HL-60 (cell line): ENCODE results near the gene CCDC127.
A peak's percentile ranks its signal among the peaks of the same experiment; 100 is the strongest.

ENCODE experiments used
- DNase-seq, 2 experiments: peaks; one replicate each; pipeline ENCODE4 v3.0.0-alpha.2; 2010 to 2020; ENCODE audit warnings: low read depth in 1 of 2, low spot score in 1 of 2
- H3K27ac ChIP-seq: fragments of 250-450 bp; sonication (Bioruptor Pico); replicated peaks from 2 replicates; pipeline ENCODE4 v1.5.1; 2020; ENCODE audit warnings: mild to moderate bottlenecking, moderate library complexity
- H3K27me3 ChIP-seq: fragments of 250-450 bp; sonication (Bioruptor Pico); 2 replicates; pipeline ENCODE4 v1.5.1; 2021; ENCODE audit warnings: mild to moderate bottlenecking, moderate library complexity; ENCODE audit not compliant: insufficient read depth, poor library complexity, severe bottlenecking
- H3K4me3 ChIP-seq: replicated peaks from 2 replicates; pipeline ENCODE4 v1.5.1; 2011; ENCODE audit warnings: mild to moderate bottlenecking, control low read depth, low read length; ENCODE audit not compliant: insufficient read depth
- GABPA ChIP-seq: IDR thresholded peaks from 2 replicates; pipeline ENCODE4 v1.6.1; 2012; ENCODE audit warnings: low read depth
- POLR2AphosphoS5 ChIP-seq: IDR thresholded peaks from 2 replicates; pipeline ENCODE4 v1.6.1; 2012; ENCODE audit warnings: low read depth
- SPI1 ChIP-seq: IDR thresholded peaks from 2 replicates; pipeline ENCODE4 v1.6.1; 2012; ENCODE audit warnings: low read depth, mild to moderate bottlenecking, borderline replicate concordance
- TF ChIP-seq, protein P1 (sequence below): IDR thresholded peaks from one replicate; pipeline ENCODE4 v1.5.1; 2011; ENCODE audit warnings: low read length, control low read depth, inconsistent platforms; ENCODE audit not compliant: insufficient read depth
- TF ChIP-seq, protein P2 (sequence below): IDR thresholded peaks from 2 replicates; pipeline ENCODE4 v1.6.1; 2012; ENCODE audit warnings: low read depth; ENCODE audit not compliant: insufficient replicate concordance

The CCDC127 gene

DNA sequence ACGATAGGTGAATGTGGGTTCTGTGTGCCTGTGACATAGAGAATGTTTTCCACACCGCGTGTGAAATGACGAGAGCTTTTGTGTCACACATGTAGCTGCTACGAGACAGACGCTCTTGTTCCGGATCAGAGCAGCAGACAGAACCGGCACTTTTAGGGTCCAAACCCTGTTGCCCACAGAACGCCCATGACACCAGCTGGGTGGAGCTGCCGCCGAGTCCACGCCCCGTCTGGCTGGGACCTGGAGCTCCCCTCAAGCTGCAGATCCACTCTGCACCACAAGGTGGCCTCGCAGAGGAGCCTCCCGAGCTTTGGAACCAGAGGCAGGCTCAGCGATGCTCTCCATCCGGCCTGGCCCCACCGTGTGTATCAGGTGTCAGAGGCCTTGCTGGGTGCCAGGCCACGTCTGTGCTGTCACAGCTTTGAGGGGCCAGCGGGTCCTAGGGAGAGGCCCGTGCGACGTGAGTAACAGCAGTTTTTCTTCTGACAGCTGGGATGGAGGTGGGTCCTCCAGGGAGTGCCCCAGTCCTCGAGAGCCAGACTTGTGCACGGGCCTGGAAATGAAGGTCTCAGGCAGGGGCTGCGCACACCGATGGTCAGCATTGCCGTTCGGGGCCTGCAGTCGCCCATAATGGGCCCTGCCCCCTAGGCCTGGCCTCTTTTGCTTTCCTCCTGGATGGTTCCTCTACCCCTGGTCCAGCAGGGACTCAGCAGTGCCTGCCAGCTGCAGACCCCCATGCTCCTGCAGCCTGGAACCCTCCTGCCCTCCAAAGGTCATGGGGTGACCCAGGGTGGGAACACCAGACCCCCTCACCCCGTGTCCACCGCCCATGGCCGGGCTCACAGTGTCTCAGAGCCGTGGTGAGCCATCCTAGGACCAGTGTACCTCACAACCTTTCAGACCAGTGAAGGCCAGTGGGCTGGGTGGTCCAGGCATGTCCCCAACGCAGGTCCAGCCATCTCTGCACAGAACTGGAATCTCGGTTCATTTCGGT, 29.2 kb downstream of the CCDC127 start:
- DNase-seq: peak; percentile 51 to 77
- Histone ChIP-seq H3K4me3 (no peak overlapping the region), H3K27me3 (no peaks in the 10 kb centered on the region), H3K27ac (no peak overlapping the region)
- TF ChIP-seq, protein P1, sequence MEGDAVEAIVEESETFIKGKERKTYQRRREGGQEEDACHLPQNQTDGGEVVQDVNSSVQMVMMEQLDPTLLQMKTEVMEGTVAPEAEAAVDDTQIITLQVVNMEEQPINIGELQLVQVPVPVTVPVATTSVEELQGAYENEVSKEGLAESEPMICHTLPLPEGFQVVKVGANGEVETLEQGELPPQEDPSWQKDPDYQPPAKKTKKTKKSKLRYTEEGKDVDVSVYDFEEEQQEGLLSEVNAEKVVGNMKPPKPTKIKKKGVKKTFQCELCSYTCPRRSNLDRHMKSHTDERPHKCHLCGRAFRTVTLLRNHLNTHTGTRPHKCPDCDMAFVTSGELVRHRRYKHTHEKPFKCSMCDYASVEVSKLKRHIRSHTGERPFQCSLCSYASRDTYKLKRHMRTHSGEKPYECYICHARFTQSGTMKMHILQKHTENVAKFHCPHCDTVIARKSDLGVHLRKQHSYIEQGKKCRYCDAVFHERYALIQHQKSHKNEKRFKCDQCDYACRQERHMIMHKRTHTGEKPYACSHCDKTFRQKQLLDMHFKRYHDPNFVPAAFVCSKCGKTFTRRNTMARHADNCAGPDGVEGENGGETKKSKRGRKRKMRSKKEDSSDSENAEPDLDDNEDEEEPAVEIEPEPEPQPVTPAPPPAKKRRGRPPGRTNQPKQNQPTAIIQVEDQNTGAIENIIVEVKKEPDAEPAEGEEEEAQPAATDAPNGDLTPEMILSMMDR: peak; percentile 84
- TF ChIP-seq SPI1: no peak
- TF ChIP-seq, protein P2, sequence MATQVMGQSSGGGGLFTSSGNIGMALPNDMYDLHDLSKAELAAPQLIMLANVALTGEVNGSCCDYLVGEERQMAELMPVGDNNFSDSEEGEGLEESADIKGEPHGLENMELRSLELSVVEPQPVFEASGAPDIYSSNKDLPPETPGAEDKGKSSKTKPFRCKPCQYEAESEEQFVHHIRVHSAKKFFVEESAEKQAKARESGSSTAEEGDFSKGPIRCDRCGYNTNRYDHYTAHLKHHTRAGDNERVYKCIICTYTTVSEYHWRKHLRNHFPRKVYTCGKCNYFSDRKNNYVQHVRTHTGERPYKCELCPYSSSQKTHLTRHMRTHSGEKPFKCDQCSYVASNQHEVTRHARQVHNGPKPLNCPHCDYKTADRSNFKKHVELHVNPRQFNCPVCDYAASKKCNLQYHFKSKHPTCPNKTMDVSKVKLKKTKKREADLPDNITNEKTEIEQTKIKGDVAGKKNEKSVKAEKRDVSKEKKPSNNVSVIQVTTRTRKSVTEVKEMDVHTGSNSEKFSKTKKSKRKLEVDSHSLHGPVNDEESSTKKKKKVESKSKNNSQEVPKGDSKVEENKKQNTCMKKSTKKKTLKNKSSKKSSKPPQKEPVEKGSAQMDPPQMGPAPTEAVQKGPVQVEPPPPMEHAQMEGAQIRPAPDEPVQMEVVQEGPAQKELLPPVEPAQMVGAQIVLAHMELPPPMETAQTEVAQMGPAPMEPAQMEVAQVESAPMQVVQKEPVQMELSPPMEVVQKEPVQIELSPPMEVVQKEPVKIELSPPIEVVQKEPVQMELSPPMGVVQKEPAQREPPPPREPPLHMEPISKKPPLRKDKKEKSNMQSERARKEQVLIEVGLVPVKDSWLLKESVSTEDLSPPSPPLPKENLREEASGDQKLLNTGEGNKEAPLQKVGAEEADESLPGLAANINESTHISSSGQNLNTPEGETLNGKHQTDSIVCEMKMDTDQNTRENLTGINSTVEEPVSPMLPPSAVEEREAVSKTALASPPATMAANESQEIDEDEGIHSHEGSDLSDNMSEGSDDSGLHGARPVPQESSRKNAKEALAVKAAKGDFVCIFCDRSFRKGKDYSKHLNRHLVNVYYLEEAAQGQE: no peak

DNA sequence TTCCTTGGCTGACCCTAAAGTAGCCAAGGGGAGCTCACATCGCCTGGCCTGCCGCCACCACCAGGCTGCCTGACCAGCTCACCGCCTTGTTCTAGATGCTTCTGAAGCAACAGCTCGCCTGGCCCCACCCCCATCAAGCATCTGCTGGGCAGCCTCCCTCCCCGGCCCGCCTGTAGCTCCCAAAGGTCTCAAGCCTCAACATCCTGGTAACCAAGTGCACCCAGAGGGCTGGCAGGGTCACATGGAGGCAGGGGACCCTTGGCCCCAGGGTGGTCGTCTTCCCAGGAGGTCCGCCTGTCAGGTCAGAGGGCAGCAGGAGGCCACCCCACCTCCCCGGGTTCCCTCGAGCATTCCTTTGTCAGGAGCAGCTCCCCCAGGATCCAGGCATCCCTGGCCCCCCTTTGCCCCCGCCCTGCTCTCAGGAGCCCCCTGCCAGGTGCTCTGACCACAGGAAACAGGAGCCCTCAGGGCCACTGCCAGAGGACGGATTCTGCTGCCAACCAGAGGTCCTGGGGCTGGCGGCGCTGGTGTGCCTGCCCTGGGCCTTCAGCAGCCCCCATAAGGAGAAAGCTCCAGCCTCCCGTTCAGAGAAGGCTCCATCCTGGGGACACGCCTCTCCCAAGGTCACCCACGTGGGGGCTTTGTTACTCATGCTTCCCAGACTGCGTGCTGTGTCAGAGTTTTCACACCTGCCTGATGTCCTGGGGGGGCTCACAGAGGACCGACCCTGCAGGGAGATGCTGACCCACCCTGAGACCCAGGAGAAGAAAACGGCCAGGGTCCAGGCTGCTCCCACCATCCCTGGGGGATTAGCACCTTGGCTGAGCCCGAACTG, 30.1 kb downstream of the CCDC127 start:
- no peak for DNase-seq
- H3K27me3 ChIP-seq: no peaks in the 10 kb centered on the region
- no peak for TF ChIP-seq POLR2AphosphoS5
- TF ChIP-seq SPI1: no peak
- TF ChIP-seq, protein P1: no peak
- TF ChIP-seq, protein P2: no peak
- TF ChIP-seq GABPA: no peak
- no peak overlapping the region for H3K27ac ChIP-seq
- H3K4me3 ChIP-seq: no peak overlapping the region

DNA sequence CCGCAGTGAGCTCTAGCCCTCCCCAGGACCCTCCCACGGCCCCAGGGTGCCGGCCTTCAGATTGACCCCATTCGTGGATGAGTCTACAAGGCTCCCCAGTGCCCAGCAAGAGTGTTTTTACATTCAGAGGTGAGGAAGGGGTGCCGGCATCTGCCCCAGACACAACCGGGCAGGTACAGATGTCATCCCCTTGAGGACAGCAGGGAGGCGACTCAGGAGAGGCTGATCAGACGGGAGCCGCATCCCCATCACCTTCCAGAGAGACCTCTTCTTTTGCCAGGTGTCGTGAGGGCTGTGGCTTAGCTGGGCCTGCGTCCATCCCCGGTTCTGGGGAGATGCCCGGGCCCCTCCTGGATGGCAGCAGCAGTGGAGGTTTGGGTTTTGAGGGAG, 30.9 kb downstream of the CCDC127 start:
- H3K27ac ChIP-seq: no peak overlapping the region
- no peak for DNase-seq
- H3K4me3 ChIP-seq: no peak overlapping the region
- H3K27me3 ChIP-seq: no peaks in the 10 kb centered on the region
- TF ChIP-seq POLR2AphosphoS5: no peak
- TF ChIP-seq SPI1: no peak
- TF ChIP-seq GABPA: no peak
- TF ChIP-seq, protein P1: no peak
- TF ChIP-seq, protein P2: no peak
